Upper lobe of left lung (tissue), 4 donors: ENCODE measurements around the gene SLC9C2.

Source experiments
- POLR2A ChIP-seq, 4 donors: fragments of 450-650 bp; IDR thresholded peaks; one replicate each; pipeline ENCODE4 v1.5.1; 2016 to 2017; ENCODE audit warnings: antibody characterized with exemption in 4 of 4, mild to moderate bottlenecking in 2 of 4
- POLR2AphosphoS5 ChIP-seq, 2 donors: sonication (generic); formaldehyde crosslinking; IDR thresholded peaks; one replicate each; pipeline ENCODE4 v1.5.1; 2017; ENCODE audit warnings: antibody characterized with exemption in 2 of 2
- TF ChIP-seq, protein P1 (sequence below), 6 experiments: fragments of 450-650 bp in 4 of 6; fragments of 200-600 bp in 2 of 6; sonication (generic) in 2 of 6; IDR thresholded peaks; one replicate each; pipeline ENCODE4 v1.5.1; 2016 to 2019; ENCODE audit warnings: antibody characterized with exemption in 6 of 6

GRCh38 chr1:173545688-173546087 is 57.2 kb downstream of the SLC9C2 start:
- TF ChIP-seq, protein P1, sequence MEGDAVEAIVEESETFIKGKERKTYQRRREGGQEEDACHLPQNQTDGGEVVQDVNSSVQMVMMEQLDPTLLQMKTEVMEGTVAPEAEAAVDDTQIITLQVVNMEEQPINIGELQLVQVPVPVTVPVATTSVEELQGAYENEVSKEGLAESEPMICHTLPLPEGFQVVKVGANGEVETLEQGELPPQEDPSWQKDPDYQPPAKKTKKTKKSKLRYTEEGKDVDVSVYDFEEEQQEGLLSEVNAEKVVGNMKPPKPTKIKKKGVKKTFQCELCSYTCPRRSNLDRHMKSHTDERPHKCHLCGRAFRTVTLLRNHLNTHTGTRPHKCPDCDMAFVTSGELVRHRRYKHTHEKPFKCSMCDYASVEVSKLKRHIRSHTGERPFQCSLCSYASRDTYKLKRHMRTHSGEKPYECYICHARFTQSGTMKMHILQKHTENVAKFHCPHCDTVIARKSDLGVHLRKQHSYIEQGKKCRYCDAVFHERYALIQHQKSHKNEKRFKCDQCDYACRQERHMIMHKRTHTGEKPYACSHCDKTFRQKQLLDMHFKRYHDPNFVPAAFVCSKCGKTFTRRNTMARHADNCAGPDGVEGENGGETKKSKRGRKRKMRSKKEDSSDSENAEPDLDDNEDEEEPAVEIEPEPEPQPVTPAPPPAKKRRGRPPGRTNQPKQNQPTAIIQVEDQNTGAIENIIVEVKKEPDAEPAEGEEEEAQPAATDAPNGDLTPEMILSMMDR (IDR thresholded peaks at IDR 0.05): no peak
- no peak for TF ChIP-seq POLR2A (IDR thresholded peaks at IDR 0.05)
- TF ChIP-seq POLR2AphosphoS5 (IDR thresholded peaks at IDR 0.05): no peak
